HT1080 (cell line): ENCODE results near the gene MFSD6. TPM values are rescaled to one million over a fixed set of nuclear protein-coding genes. Genes with fewer than 3 reads are reported as not detected.
A peak's percentile ranks its signal among the peaks of the same experiment; 100 is the strongest.

Experiments used
- DNase-seq: peaks from one replicate; pipeline ENCODE4 v3.0.0-alpha.2; 2015; ENCODE audit warnings: low read depth
- total RNA-seq: library from RNA; depleted of rRNA; stranded (reverse); fragments of >200 nt; shearing (Covaris generic); gene quantifications from 2 replicates; pipeline ENCODE4 v1.2.3, GENCODE V29; 2014

Gene MFSD6
- total RNA-seq, 1 experiment from 2014 or later: 3.0 TPM

DNA sequence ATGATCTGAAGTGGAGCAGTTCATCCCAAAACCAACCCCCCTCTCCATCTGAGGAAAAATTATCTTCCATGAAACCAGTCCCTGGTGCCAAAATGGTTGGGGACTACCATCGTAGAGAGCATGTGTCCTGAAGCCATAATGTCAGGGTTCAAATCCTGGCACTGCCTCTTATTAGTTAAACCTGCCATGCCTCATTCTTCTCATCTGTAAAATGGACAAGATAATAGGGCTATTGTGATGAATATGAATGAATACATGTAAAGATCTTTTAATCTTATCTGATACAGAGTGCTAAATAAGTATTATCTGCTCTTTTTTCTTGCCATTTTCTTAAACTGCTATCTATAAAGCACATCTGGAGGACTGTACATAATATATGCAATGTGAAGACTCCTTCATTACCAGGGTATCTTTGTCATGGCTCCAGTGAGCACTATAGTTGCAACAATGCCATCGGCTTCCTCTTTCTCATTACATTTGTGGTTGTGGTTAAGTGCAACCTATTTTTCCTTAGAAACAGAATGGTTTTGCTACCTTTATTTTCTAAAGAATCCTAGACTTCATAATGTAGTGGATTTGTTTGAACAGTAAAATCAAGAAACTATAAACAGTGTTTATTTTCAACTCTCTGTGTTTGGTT lies 27.0 kb downstream of the MFSD6 start:
- no peak for DNase-seq

DNA sequence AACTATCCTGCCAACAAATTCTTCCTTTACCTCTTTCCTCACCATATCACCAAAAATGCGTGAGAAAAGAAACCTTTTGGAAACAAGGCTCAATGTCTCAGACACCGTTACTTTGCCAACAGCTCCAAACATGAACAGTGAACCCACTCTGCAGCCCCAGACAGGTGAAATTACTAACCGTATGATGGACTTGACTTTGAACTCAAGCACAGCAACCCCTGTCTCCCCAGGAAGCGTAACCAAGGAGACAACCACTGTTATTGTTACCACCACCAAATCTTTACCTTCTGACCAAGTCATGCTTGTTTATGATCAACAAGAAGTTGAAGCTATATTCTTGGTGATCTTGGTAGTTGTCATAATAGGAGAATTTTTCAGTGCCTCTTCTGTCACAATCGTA lies 28.4 kb downstream of the MFSD6 start:
- DNase-seq: no peak

DNA sequence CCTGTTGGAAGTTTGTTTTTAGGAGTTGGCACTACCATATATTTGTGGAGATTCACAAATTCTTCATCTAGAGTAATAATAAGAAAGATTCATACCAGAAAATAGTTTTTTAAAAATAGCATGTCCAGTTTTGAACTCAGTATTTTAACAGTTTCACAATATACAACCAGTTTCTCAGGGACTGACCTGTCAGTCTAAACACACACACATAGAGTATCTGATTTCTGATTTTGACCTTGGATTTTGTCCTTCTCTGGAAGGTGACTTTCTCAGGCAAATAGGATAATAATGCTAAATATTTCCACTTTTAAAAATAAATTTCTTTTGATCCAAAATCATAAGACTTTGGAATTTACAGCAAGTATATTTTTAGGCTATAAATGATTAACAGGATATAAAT lies 32.0 kb downstream of the MFSD6 start:
- DNase-seq: no peak

DNA sequence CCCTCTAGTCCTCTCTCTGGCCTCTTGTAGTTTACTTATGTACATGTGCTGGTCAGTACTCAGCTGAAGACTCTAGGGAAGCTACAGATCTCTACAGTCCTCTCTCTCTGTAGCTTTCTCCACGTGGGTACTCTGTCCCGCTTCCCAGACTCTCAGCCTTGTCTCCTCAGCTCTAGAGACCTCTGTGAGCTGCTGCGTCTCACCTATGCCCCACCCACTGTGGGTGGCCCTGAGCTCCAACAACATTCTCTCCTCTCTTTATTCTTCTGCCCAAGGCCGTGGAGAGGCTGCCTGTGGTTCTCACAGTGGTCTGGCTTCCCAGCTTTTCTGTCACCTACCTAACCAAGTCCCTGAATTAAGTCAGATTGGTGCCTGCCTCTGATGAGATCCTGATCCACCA lies 33.4 kb downstream of the MFSD6 start:
- DNase-seq: no peak

DNA sequence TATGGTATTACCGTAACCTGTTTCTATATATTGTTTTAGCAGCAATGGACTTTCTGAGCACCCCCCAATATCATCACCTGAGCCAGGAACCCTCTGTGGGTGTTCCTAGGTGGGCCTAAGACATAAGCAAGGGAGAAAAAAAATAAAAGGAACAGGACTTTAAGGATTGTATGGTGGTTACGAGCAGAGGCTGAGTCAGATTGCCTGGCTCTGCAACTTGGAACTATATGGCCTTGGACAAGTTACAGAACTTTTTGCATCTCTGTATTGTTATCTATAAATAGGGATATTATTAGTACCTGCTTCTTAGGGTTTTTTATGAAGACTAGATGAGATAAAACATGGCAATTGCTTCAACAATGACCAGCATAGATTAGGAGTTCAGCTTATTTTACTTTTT lies 34.9 kb downstream of the MFSD6 start:
- no peak for DNase-seq

DNA sequence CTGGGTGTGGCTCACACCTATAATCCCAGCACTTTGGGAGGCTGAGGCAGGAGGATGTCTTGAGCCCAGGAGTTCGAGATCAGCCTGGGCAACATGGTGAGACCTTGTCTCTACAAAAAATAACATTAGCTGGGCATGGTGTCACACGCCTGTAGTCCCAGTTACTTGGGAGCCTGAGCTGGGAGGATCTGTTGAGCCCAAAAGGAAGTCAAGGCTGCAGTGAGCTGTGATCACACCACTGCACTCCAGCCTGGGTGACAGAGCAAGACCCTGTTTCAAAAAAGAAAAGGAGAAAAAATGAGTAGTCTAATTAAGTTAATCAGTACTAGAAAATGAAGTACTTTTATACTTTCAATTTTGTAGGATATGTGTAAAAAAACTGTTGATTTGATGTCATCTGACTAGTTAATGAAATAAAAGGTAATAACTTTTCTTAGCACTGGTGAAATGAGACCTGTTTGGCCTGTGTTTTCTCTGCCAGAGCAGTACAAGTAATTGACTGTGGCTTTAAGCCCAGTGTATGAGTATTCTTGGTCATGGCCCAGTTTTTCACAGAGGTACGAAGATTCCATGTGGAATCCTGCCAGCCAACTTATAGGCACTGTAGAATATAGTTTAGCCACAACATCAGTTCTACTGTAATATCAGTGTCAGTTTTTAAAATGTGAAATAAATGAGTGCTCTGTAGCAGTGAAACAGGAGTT lies 35.8 kb downstream of the MFSD6 start:
- no peak for DNase-seq

DNA sequence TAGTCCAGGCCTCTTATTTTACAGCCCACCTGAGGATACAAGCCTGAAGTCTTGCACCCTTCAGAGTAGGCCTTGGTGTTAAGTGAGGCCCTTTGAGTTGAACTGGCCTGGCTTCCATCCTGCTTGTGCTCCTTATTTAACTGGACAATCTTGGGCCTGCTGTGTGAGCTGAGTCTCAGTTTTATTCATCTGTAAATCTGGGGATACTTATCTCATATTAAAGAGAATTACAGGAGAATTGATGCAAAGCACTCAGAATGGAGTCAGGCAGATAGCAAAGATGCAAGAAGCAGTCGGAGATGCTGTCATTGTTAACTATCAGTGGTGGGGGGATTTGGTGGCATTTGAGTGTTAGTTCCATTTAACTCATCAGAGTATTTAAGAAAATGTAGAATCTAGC lies 36.8 kb downstream of the MFSD6 start:
- DNase-seq: no peak

DNA sequence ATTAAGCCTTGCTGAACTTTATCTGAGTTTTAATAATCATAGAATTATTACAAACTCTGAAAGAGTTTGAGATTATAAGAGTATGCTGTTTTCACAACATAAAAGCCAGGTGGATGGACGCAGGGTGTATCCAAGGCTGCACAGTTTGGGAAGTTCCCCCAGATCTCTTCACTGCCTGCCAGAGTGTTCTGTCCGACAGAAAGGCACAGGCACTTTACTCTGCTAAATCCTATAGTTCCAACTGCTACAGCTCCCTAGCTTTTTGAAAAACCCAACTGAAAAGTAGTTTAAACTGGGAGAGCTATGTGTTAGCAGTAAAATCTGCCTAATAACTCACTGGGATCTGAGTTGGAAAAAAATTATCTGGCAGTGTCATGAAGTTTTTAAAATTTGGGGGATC lies 38.0 kb downstream of the MFSD6 start:
- DNase-seq: no peak

DNA sequence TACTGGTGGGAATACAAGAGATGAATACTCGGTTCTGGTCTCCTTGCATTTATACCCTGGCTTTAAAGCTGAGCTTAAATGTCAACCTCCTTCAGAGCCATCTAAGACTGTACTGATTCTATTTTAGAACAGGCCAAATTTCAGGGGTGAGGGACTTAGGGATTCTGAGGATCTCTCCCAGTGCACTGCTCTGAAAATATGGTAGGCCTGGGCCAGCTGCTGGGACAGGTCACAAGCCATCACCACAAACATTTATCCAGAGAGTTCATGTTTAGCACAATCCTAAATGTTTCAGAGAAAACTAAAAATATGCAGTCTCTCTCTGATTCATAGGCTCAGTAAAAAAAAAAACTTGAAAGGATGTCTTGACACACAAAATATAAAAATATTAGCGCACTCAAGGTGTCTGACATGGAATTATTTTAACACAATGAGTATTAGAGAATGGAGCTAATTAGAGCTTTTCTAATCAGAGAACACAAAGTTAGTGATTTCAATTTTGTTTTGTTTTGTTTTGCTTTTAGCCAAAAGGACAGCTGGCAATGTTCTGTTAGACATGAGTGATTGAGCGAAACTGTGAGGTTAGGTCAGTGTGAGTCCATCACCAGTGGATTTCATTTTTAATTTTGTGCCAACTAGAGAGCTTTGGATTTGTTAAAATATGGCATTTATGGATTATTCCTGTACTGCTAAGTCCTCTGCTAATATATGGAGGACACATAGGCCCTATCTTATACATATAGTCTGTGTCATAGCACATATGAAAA lies 38.8 kb downstream of the MFSD6 start:
- DNase-seq: no peak

DNA sequence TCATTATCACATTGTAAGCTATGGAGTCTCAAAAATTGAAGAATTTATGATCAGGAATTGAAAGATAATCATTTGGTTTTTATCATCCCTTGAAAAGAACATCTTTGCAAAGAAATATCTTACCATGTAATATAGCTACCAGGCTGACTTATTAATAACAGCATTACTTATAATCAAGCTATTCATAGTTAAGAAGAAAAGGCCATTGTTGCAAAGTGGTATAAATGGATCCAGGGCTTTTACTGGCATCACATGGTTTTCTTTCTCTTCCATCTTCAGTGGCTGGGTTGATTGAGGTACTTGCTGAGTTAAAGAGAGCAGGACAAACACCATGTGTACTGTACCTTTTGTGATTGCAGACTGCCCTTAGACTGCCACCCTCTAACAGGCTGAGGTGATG lies 39.6 kb downstream of the MFSD6 start:
- no peak for DNase-seq

DNA sequence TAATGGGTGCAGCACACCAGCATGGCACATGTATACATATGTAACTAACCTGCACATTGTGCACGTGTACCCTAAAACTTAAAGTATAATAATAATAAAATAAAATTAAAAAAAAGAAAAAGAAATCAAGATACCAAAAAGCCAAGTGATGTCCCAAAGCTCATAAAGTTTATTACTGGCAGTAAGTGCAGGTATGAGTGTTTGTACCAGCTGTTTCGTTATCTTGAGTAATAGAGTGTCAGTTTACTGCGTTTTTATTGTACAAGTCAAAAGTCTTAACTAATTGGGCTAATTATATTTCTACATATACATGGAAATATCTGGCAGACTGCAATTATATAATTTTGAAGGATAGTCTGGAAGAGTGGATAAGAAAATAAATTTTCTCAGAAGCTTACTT lies 41.8 kb downstream of the MFSD6 start:
- no peak for DNase-seq

DNA sequence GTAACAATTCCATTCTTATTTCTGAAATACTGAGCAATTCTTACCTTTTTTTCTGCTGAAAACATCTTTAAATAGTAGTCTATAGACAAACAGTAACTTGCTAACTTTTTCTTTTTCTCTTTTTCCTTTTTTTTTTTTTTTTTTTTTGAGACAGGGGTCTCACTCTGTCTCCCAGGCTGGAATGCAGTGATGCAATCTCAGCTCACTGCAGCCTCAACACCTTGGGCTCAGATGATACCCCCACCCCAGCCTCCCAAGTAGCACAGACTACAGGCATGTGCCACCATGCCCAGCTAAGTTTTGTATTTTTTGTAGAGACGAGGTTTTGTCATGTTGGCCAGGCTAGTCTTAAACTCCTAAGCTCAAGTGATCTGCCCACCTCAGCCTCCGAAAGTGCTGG lies 42.2 kb downstream of the MFSD6 start:
- no peak for DNase-seq

DNA sequence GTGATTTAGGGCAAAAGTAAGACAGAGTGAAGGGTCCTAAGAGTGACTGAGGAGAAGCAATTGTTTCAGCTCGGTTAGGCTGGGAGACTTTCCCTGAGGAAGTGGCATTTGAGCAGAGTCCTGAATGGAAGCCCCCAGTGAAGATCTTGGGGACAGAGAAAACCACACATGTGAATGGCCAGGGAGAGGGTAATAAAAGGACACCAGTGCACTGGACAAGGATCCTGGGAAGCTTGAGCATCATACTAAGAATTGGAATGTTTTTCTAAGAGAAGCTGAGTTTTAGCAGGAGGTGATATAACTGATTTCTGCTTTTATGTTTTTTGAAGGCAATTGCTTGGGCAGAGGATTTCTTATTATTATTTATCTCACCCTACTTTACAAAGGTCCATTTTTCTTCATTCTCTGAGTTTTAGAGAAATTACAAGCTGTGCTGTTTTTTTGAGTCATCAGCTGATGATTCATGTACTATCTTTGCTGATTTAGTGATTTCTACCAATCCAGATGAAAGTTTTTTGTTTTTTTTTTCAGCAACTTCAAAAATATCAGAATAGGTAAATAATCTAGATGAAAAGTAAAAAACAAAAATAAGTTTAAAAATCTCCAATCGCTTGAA lies 43.5 kb downstream of the MFSD6 start:
- peak; percentile 15 for DNase-seq

DNA sequence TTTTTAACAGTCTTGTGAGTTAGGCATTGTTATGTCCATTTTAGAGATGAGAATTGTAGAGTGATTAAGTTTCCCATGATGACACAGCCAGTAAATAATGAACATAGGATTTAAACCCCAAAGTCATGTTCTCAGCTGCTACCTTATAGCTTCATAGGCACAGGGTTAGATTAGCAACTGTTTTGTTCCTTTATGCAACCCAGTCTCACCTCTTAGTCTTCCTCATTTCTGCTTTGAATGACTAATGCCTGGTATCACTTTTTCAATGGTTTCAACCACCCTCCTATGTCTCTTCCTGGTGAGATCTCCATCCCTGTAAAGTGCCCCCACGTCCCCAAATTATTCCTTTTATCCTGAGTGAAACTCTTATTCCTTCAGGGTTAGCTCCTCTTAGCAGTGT lies 44.3 kb downstream of the MFSD6 start:
- DNase-seq: no peak

DNA sequence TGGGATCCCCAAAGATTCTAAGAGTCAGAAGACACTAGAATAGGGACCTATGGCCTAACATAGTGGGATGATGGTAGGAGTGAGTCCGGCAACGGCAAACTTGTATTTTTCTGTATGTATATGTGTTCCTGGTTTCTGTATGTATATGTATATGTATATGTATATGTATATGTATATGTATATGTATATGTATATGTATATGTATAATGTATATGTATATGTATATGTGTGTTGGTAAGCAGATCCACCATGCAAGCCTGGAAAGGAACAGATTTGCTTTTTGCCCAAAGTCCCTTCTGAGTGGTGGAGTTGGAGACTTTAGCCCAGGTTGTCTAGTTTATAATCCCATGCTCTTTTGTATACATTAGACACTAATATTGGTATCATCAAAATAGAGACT lies 46.6 kb downstream of the MFSD6 start:
- DNase-seq: no peak

DNA sequence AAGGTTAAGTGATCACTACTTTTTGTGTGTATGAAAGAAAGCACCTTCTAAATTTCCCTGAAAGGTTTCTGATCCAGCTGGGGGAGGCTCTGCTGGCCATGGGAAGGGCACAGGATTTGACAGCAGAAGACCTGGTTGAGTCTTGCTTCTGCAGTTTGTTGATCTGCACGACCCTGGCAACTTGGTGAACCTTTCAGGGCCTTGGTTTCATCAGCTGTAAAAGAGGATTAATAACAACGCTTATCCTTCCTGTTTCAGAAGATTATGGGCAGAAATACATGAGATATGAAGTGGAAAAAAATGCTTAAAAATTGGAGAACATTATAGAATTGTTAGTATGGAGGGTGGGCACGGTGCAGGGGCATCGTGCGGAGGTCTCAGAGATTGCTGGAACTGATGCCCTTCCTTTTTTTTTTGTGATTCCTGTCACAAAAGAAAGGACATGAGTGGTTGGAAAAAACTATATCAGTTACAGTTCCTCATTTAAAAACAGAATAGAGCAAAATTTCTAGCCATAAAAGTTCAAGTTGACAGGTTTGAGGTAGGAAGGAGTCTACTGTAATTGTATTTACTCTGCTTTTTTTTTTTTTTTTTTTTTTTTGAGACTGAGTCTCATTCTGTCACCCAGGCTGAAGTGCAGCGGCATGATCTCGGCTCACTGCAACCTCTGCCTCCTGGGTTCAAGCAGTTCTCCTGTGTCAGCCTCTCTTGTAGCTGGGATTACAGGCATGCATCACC lies 47.4 kb downstream of the MFSD6 start:
- DNase-seq: no peak

DNA sequence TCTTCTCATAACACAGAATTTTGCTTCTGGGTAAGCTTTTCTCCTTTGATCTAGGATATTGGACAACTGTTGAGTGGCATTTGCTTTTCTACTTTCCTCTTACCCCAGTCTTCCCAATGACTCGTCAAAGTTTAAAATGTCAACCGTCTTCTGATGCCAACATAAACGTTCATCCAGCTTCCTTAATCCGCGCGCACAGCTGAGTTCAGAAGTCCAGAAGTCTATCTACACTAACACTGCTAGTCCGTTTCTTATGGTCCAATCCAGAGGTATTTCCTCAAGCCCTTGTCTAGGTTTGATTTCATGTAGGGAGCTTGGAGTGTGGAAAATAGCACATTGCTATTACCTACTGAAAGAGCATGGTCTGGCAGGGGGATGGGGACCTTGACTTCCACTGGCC lies 48.7 kb downstream of the MFSD6 start:
- DNase-seq: no peak

DNA sequence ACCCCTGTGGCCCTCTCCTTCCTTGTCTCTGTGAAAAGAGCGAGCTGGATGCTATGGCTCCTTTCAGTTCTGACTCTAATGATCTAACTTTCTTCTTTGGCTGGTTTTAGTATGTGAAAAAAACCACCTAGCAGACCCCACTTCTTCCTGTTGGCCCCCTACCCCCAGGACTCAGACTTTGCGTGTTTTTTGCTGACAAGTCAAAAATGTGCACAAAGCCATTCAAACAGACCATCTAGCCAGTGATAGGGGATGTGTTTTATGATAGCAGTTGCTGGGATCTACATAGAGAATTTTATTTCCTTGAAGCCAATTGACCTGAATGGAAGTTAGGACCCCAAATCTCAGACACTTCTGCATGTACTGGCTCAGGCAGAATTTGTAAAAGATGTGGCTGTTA lies 49.1 kb downstream of the MFSD6 start:
- DNase-seq: no peak

DNA sequence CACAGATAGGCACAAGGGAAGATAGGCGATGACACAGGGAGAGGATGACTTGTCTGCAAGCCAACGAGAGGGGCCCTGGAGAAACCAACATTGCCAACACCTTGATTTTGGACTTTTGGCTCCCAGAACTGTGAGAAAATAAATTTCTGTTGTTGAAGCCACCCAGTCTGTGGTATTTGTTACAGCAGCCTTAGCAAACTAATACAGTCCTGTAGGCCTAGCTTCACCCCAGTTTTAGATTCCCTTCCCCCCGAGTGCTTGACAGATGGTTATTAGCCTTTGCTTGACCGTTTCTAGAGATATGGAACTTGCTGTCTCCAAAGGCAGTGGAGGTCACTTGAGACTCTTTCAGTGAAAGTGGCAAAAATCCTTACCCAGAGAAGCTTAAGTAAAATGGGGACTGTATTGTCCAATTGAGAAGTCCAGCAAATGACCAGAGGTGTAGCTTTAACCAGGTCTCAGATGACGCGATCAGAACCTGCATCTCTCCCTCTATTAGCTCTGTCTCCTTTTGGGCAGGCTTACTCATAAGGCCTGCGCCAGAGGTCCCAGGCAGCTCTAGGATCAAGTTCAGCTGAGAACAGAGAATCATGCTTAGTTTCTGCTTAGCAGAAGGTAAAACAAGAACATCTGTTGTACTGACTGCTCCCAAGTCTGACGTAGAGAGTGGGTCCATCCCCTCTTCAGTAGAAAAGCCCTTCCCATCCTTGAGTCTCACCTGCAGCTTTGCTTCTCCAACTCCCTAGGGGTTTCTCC lies 50.4 kb downstream of the MFSD6 start:
- DNase-seq: no peak

DNA sequence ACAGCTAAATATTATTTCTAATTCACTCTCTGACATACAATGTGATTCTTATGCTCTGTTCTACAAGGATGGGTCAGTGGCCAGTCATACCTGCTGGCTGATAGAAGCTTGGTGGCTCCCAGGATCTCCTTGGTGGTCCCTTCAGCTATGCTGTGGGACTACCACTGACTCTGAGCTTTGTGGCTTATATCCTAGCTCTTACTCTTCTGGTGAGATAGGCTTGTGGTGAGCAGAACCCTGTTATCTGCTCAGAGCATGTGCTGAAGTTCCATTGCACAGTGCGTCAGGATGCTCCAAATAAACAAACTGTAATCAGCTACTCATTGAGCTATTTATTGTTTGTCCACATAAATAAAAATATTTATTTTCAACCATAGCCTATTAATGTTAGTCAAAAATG lies 51.7 kb downstream of the MFSD6 start:
- DNase-seq: no peak

DNA sequence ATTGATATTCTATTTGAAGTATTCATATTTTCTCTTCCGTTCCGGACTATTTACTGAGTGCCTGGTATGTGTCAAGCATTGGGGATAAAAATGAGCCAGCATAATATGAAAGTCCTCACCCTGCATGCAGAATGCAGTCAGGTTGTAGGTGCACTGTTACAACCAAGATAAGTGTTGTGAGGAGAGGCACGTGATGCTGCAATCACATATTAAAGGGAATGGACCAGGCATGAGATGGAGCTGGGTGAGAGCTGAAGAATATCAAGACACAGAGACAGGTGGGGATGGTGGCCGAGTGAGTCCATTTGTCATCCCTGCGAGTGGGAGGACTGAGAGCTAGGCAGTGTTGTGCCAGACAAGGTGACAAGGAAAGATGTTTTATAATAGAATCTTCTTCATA lies 52.3 kb downstream of the MFSD6 start:
- DNase-seq: no peak
